BLaER1 treated with 17β-estradiol and CSF1 and Interleukin-3, amounts not matched to agents 10 nM and 100 nM (cell line): ENCODE measurements around the gene EFCAB5.

Experiments used
- H3K27ac ChIP-seq, 11 experiments: shearing (Covaris generic); formaldehyde crosslinking; 2 replicates each; pipeline ENCODE4 v1.8.1; 2022
- H3K27me3 ChIP-seq, 11 experiments: shearing (Covaris generic); formaldehyde crosslinking; 2 replicates each; pipeline ENCODE4 v1.8.1; 2022
- H3K36me3 ChIP-seq, 11 experiments: shearing (Covaris generic); formaldehyde crosslinking; 2 replicates each; pipeline ENCODE4 v1.8.1; 2022
- H3K4me1 ChIP-seq, 10 experiments: shearing (Covaris generic); formaldehyde crosslinking; 2 replicates each; pipeline ENCODE4 v1.8.1; 2022
- H3K4me2 ChIP-seq, 11 experiments: shearing (Covaris generic); formaldehyde crosslinking; 2 replicates each; pipeline ENCODE4 v1.8.1; 2022
- H3K4me3 ChIP-seq, 10 experiments: shearing (Covaris generic); formaldehyde crosslinking; 2 replicates each; pipeline ENCODE4 v1.8.1; 2022
- H3K9ac ChIP-seq, 11 experiments: shearing (Covaris generic); formaldehyde crosslinking; 2 replicates each; pipeline ENCODE4 v1.8.1; 2022
- H3K9me3 ChIP-seq, 11 experiments: shearing (Covaris generic); formaldehyde crosslinking; replicated peaks in 1 of 11; 2 replicates each; pipeline ENCODE4 v1.8.1; 2022
- H4K20me1 ChIP-seq, 11 experiments: shearing (Covaris generic); formaldehyde crosslinking; 2 replicates each; pipeline ENCODE4 v1.8.1; 2022
- Cebpa-rat ChIP-seq, 11 experiments: shearing (Covaris generic); IDR thresholded peaks; 2 replicates each; pipeline ENCODE4 v1.8.1; 2022

Gene EFCAB5

GRCh38 chr17:29968271-29968670 is 26.8 kb downstream of the EFCAB5 start:
- Histone ChIP-seq H3K9me3 (peaks cover 0 to 19% (median 12%) of the 10 kb centered on the region in 11 experiments; a peak in 14 of 22 replicates), H3K4me3 (no peak overlapping the region), H3K4me2 (no peak overlapping the region), H4K20me1 (no peaks in the 10 kb centered on the region), H3K27ac (no peak overlapping the region), H3K9ac (no peak overlapping the region), H3K4me1 (no peaks in the 10 kb centered on the region), H3K36me3 (peaks cover 0 to 8% (median 0%) of the 10 kb centered on the region in 11 experiments; a peak in 2 of 22 replicates), H3K27me3 (no peaks in the 10 kb centered on the region)
- TF ChIP-seq Cebpa-rat (IDR thresholded peaks at IDR 0.05) = no peak

DNA sequence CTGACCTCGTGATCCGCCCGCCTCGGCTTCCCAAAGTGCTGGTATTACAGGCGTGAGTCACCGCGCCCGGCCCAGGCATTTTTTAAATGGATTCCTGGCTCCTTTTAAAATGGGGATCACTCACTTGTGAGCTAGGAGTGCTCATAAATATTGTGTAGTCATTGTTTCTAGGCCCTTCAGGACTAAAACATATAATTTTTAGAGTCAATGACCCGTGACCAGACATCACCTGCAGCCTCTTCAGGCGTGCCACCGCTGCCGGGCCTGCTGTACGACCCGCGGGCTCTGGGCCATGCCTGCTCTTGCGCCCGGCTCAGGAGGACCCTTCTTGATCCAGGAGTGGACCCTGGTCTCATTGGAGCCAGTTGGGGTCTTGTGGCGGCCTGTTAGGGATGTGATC is 30.8 kb downstream of the EFCAB5 start:
- Histone ChIP-seq H3K9me3 (peaks cover 0 to 9% (median 0%) of the 10 kb centered on the region in 11 experiments; a peak in 8 of 22 replicates), H3K36me3 (peaks cover 0 to 8% (median 0%) of the 10 kb centered on the region in 11 experiments; a peak in 1 of 22 replicates)
- no peak for TF ChIP-seq Cebpa-rat (IDR thresholded peaks at IDR 0.05)

GRCh38 chr17:29973005-29973404 is 31.6 kb downstream of the EFCAB5 start:
- Histone ChIP-seq H3K4me3 (no peak overlapping the region), H4K20me1 (no peaks in the 10 kb centered on the region), H3K9me3 (peaks cover 0 to 9% (median 0%) of the 10 kb centered on the region in 11 experiments; a peak in 8 of 22 replicates), H3K4me2 (no peak overlapping the region), H3K36me3 (peaks cover 0 to 8% (median 0%) of the 10 kb centered on the region in 11 experiments; a peak in 1 of 22 replicates), H3K27ac (no peak overlapping the region), H3K9ac (no peak overlapping the region), H3K4me1 (no peaks in the 10 kb centered on the region), H3K27me3 (no peaks in the 10 kb centered on the region)
- no peak for TF ChIP-seq Cebpa-rat (IDR thresholded peaks at IDR 0.05)

More for the DNA sequence above, 30.8 kb downstream of the EFCAB5 start:
- Histone ChIP-seq H3K4me1 (no peaks in the 10 kb centered on the region), H3K27ac (no peak overlapping the region), H3K4me3 (no peak overlapping the region), H3K4me2 (no peak overlapping the region), H3K27me3 (no peaks in the 10 kb centered on the region), H4K20me1 (no peaks in the 10 kb centered on the region), H3K9ac (no peak overlapping the region)

- Histone ChIP-seq H3K4me3 (no peak overlapping the region), H3K9ac (no peak overlapping the region), H3K27ac (no peak overlapping the region), H3K4me1 (no peaks in the 10 kb centered on the region), H3K9me3 (peaks cover 0 to 2% (median 0%) of the 10 kb centered on the region in 11 experiments; a peak in 1 of 22 replicates), H4K20me1 (no peaks in the 10 kb centered on the region), H3K36me3 (peaks cover 0 to 3% (median 0%) of the 10 kb centered on the region in 11 experiments; a peak in 1 of 22 replicates), H3K4me2 (no peak overlapping the region), H3K27me3 (no peaks in the 10 kb centered on the region)
- no peak for TF ChIP-seq Cebpa-rat (IDR thresholded peaks at IDR 0.05)
Observed at GRCh38 chr17:29977836-29978235, 36.4 kb downstream of the EFCAB5 start.

- Histone ChIP-seq H3K9ac (no peak overlapping the region), H3K9me3 (peaks cover 6 to 22% (median 11%) of the 10 kb centered on the region in 11 experiments), H4K20me1 (no peaks in the 10 kb centered on the region), H3K4me1 (no peaks in the 10 kb centered on the region), H3K36me3 (no peaks in the 10 kb centered on the region), H3K4me2 (no peak overlapping the region), H3K27me3 (no peaks in the 10 kb centered on the region), H3K27ac (no peak overlapping the region), H3K4me3 (no peak overlapping the region)
- TF ChIP-seq Cebpa-rat (IDR thresholded peaks at IDR 0.05) = no peak
Observed at GRCh38 chr17:29980261-29980660, 38.8 kb downstream of the EFCAB5 start.

- no peaks in the 10 kb centered on the region for H3K27me3 ChIP-seq
- no peak for TF ChIP-seq Cebpa-rat (IDR thresholded peaks at IDR 0.05)
- H4K20me1 ChIP-seq = no peaks in the 10 kb centered on the region
- H3K4me2 ChIP-seq = no peak overlapping the region
- no peak overlapping the region for H3K27ac ChIP-seq
- peaks cover 16 to 41% (median 22%) of the 10 kb centered on the region in 11 experiments for H3K9me3 ChIP-seq
- no peak overlapping the region for H3K9ac ChIP-seq
- H3K36me3 ChIP-seq = no peaks in the 10 kb centered on the region
- no peaks in the 10 kb centered on the region for H3K4me1 ChIP-seq
- no peak overlapping the region for H3K4me3 ChIP-seq
Observed at GRCh38 chr17:29982991-29983653, 41.7 kb downstream of the EFCAB5 start.

GRCh38 chr17:29996458-29996857 is 55.0 kb downstream of the EFCAB5 start:
- Histone ChIP-seq H3K4me1 (no peaks in the 10 kb centered on the region), H3K27ac (no peak overlapping the region), H4K20me1 (no peaks in the 10 kb centered on the region), H3K9ac (no peak overlapping the region), H3K4me3 (no peak overlapping the region), H3K27me3 (no peaks in the 10 kb centered on the region), H3K36me3 (0 out of 22 replicates have a peak, but pooled peaks cover 0 to 2% (median 0%) of the 10 kb centered on the region in 11 experiments), H3K4me2 (no peak overlapping the region), H3K9me3 (peaks cover 16 to 22% (median 19%) of the 10 kb centered on the region in 11 experiments)
- no peak for TF ChIP-seq Cebpa-rat (IDR thresholded peaks at IDR 0.05)

DNA sequence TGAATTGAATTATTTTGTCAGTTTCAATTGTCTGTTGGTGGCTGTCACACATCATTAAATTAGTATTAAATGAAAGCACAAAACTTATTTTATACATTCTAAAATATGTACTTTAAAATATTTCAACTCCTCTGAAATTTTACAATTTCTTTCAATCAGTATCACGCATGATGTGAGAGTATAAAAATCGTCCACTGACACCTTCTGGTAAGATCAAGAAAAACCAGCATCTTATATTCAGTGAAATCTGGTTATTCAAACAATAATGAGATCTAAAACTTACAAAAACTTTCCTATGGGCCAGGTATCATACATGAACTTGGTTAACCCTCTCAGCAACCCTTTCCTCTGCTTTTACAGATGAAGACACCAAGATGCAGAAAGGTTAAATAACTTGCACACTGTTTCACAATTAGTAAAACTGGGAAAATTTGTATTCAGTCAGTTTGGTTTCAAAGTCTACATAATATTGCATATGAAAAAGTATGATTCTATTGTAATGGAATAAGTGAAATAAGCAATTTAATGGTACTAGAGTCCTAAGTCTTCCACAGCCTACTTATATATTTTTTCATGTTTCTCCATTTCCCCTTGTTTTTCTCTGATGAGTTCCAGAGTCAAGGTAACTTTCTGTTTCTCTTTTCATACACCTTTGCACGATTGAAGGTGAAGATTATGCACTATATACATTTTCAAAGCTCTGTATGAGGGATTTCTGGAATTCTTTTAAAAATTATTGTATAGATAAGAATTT is 58.7 kb downstream of the EFCAB5 start:
- no peak overlapping the region for H3K4me2 ChIP-seq
- no peak overlapping the region for H3K4me3 ChIP-seq
- no peaks in the 10 kb centered on the region for H3K9me3 ChIP-seq
- H3K9ac ChIP-seq = no peak overlapping the region
- H3K36me3 ChIP-seq = no peaks in the 10 kb centered on the region
- H3K27ac ChIP-seq = no peak overlapping the region
- peaks cover 0 to 13% (median 0%) of the 10 kb centered on the region in 10 experiments; a peak in 3 of 20 replicates for H3K4me1 ChIP-seq
- no peaks in the 10 kb centered on the region for H3K27me3 ChIP-seq
- no peak for TF ChIP-seq Cebpa-rat (IDR thresholded peaks at IDR 0.05)
- no peaks in the 10 kb centered on the region for H4K20me1 ChIP-seq

DNA sequence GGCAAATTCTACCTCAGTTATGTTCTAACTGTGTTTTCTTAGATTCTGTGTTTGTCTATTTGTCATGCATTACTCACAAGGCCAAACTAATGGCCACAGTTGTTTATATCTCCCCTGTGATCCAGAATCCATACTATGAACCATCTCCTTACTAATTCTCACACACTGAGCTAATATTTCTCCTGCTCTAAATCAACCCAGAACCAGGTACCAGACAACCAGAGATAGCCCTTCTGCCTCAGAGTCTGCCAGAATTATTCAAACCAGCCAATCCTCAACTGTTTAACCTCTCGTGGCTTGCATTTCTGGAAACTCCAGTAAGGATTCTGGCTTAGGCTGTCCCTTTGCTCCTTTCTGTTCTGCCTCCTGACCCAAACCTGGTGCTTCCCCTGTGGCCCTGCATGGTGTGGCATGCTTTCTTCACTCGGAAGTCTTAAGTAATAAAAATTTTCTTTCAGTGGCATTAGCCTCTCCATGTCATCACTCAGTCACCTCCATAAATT is 59.4 kb downstream of the EFCAB5 start:
- Histone ChIP-seq H3K27me3 (no peaks in the 10 kb centered on the region), H3K9ac (no peak overlapping the region), H3K4me1 (peaks cover 0 to 13% (median 0%) of the 10 kb centered on the region in 10 experiments; a peak in 3 of 20 replicates), H3K4me3 (no peak overlapping the region), H4K20me1 (no peaks in the 10 kb centered on the region), H3K4me2 (no peak overlapping the region), H3K27ac (no peak overlapping the region), H3K36me3 (no peaks in the 10 kb centered on the region), H3K9me3 (no peaks in the 10 kb centered on the region)
- TF ChIP-seq Cebpa-rat (IDR thresholded peaks at IDR 0.05) = no peak
